Keratinocyte (primary cell): ENCODE results near the gene TKTL2. TPM values are rescaled to one million over a fixed set of nuclear protein-coding genes. Genes with fewer than 3 reads are reported as not detected.

Experiments
- DNase-seq: peaks from one replicate; pipeline ENCODE4 v3.0.0-alpha.2; 2011; ENCODE audit warnings: low read depth, missing footprints, low spot score
- FAIRE-seq: peaks from 2 replicates; lab custom pipeline; 2011; peaks lifted over from hg19 to GRCh38; lab: Jason Lieb, UNC
- H2AFZ ChIP-seq: 2 replicates; pipeline ENCODE4 v1.6.0; 2012; ENCODE audit warnings: low read length, control low read depth, inconsistent platforms; ENCODE audit not compliant: control insufficient read depth
- H3K27ac ChIP-seq: 2 replicates; pipeline ENCODE4 v1.5.1; 2011; ENCODE audit warnings: low read length; ENCODE audit not compliant: control insufficient read depth, insufficient read depth
- H3K27me3 ChIP-seq: 3 replicates; pipeline ENCODE4 v1.6.0; 2011; ENCODE audit warnings: low read length; ENCODE audit not compliant: control insufficient read depth, insufficient read depth; ENCODE audit errors: extremely low read depth
- H3K36me3 ChIP-seq, 2 experiments: 2 replicates in 1 of 2; 3 replicates in 1 of 2; pipeline ENCODE4 v1.5.1; 2011; ENCODE audit warnings: low read length in 2 of 2, mild to moderate bottlenecking in 1 of 2; ENCODE audit not compliant: control insufficient read depth in 2 of 2, insufficient read depth in 2 of 2; ENCODE audit errors: extremely low read depth in 1 of 2
- H3K4me1 ChIP-seq: 3 replicates; pipeline ENCODE4 v1.5.1; 2011; ENCODE audit warnings: low read length; ENCODE audit not compliant: control insufficient read depth, insufficient read depth; ENCODE audit errors: extremely low read depth
- H3K4me2 ChIP-seq: 3 replicates; pipeline ENCODE4 v1.6.0; 2011; ENCODE audit warnings: low read depth, low read length; ENCODE audit not compliant: control insufficient read depth, insufficient read depth; ENCODE audit errors: extremely low read depth
- H3K4me3 ChIP-seq, 3 experiments: fragments of 200-600 bp in 1 of 3; sonication (generic) in 1 of 3; 2 replicates in 2 of 3; 3 replicates in 1 of 3; pipeline ENCODE4 v1.5.1; 2011 to 2016; ENCODE audit warnings: low read length in 3 of 3, mild to moderate bottlenecking in 3 of 3, control low read depth in 2 of 3, inconsistent platforms in 1 of 3, low read depth in 1 of 3, mixed read lengths in 1 of 3, mixed run types in 1 of 3, moderate library complexity in 1 of 3; ENCODE audit not compliant: control insufficient read depth in 2 of 3, insufficient read depth in 2 of 3; ENCODE audit errors: extremely low read depth in 1 of 3
- H3K79me2 ChIP-seq: 2 replicates; pipeline ENCODE4 v1.6.0; 2012; ENCODE audit warnings: low read length; ENCODE audit not compliant: control insufficient read depth, insufficient read depth
- H3K9ac ChIP-seq: 3 replicates; pipeline ENCODE4 v1.6.0; 2011; ENCODE audit warnings: low read length; ENCODE audit not compliant: control insufficient read depth, insufficient read depth; ENCODE audit errors: extremely low read depth
- H3K9me1 ChIP-seq: 3 replicates; pipeline ENCODE4 v1.6.0; 2011; ENCODE audit warnings: low read length; ENCODE audit not compliant: control insufficient read depth, insufficient read depth; ENCODE audit errors: extremely low read depth
- H3K9me3 ChIP-seq: 2 replicates; pipeline ENCODE4 v1.5.1; 2012; ENCODE audit warnings: low read depth, low read length; ENCODE audit not compliant: control insufficient read depth
- H4K20me1 ChIP-seq: 3 replicates; pipeline ENCODE4 v1.6.0; 2011; ENCODE audit warnings: low read length; ENCODE audit not compliant: control insufficient read depth, insufficient read depth; ENCODE audit errors: extremely low read depth
- CTCF ChIP-seq, 3 experiments: IDR thresholded peaks in 1 of 3; conservative IDR thresholded peaks in 1 of 3; optimal IDR thresholded peaks in 1 of 3; 2 replicates in 2 of 3; 3 replicates in 1 of 3; pipeline versions ENCODE3 to v1.5.1; 2011; ENCODE audit warnings: low read length in 3 of 3, mild to moderate bottlenecking in 3 of 3, moderate library complexity in 2 of 3, control low read depth in 1 of 3, inconsistent platforms in 1 of 3; ENCODE audit not compliant: insufficient read depth in 2 of 3; ENCODE audit errors: extremely low read depth in 1 of 3
- EZH2 ChIP-seq: IDR thresholded peaks from one replicate; pipeline ENCODE4 v1.6.1; 2012; ENCODE audit warnings: inconsistent platforms, mild to moderate bottlenecking, low read length, moderate library complexity
- dilution Hi-C: fragments of 300-500 bp; cut with MboI; formaldehyde crosslinking; loops from one replicate; pipeline ENCODE4 v1.7.0; 2020; ENCODE audit warnings: low sequenced_read_pairs; ENCODE audit not compliant: extremely low pct_ligation_motif_present
- polyA plus RNA-seq, 5 experiments: library from polyadenylated mRNA; depleted of rRNA in 3 of 5; stranded (reverse) in 3 of 5; stranded (forward) in 1 of 5; unstranded in 1 of 5; fragments of >200 nt; gene quantifications; 1 replicate in 1 of 5; 2 replicates in 3 of 5; 3 replicates in 1 of 5; pipeline versions ENCODE4 v1.2.1 to v1.2.3, GENCODE V29; 2011 to 2012; ENCODE audit warnings: missing spikeins in 2 of 5, low read depth in 1 of 5, low replicate concordance in 1 of 5

Gene TKTL2
- polyA plus RNA-seq, 1 donor (not counting 4 experiments of a cell fraction or from before 2014, with no cell fraction given): not detected

DNA sequence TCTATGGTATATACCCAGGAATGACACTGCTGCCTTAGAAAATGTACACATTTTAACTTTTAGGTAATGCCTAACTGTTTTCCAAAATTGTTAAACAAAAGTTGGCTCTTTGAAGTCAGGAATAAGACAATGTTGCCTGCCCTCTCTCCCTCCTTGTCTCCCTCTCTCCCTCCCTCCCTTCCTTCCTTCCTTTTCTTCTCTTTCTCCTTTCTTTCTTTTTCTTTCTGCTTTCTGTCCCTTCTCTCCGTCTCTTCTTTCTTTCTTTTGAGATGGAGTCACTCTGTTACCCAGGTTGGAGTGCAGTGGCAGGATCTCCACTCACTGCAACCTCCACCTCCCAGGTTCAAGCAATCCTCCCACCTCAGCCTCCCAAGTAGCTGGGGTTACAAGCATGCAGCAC is 16.4 kb upstream of the TKTL2 start:
- Histone ChIP-seq H2AFZ (no peak overlapping the region), H3K36me3 (no peaks in the 10 kb centered on the region), H3K9me1 (no peaks in the 10 kb centered on the region), H3K9ac (no peak overlapping the region), H3K27me3 (no peaks in the 10 kb centered on the region), H3K27ac (no peak overlapping the region), H3K79me2 (peaks cover 5% of the 10 kb centered on the region), H3K4me3 (no peak overlapping the region), H4K20me1 (no peaks in the 10 kb centered on the region), H3K9me3 (no peaks in the 10 kb centered on the region), H3K4me1 (no peaks in the 10 kb centered on the region), H3K4me2 (no peak overlapping the region)
- DNase-seq: no peak
- no peak for FAIRE-seq
- no peak for TF ChIP-seq CTCF (optimal IDR thresholded peaks at IDR 0.05 in 1 of 3, IDR thresholded peaks at IDR 0.05 in 1 of 3, conservative IDR thresholded peaks at IDR 0.05 in 1 of 3; ENCODE audit: extremely low read depth in 1 of 3, insufficient read depth in 2 of 3, low read length in 3 of 3)
- no peak for TF ChIP-seq EZH2
- dilution Hi-C loops: no loop called here

GRCh38 chr4:163486321-163486720 is 12.8 kb upstream of the TKTL2 start:
- Histone ChIP-seq H3K9me3 (no peaks in the 10 kb centered on the region), H3K4me1 (no peaks in the 10 kb centered on the region), H3K9me1 (no peaks in the 10 kb centered on the region), H3K79me2 (no peaks in the 10 kb centered on the region), H3K4me2 (no peak overlapping the region), H3K36me3 (no peaks in the 10 kb centered on the region), H3K27ac (no peak overlapping the region), H4K20me1 (no peaks in the 10 kb centered on the region), H3K4me3 (no peak overlapping the region), H3K9ac (no peak overlapping the region), H2AFZ (no peak overlapping the region), H3K27me3 (no peaks in the 10 kb centered on the region)
- dilution Hi-C loops: no loop called here
- no peak for TF ChIP-seq CTCF (optimal IDR thresholded peaks at IDR 0.05 in 1 of 3, IDR thresholded peaks at IDR 0.05 in 1 of 3, conservative IDR thresholded peaks at IDR 0.05 in 1 of 3; ENCODE audit: extremely low read depth in 1 of 3, insufficient read depth in 2 of 3, low read length in 3 of 3)
- TF ChIP-seq EZH2: no peak
- FAIRE-seq: no peak
- no peak for DNase-seq
